IMR-90 (cell line): ENCODE data around the gene OTOG. TPM values are rescaled to one million over a fixed set of nuclear protein-coding genes. Genes with fewer than 3 reads are reported as not detected.

ENCODE experiments used
- ATAC-seq: fragments of 200-7000 bp; cut with Tn5 transposase; 2 replicates; pipeline ENCODE4 v1.9.1; 2020; ENCODE audit warnings: low read depth, mild to moderate bottlenecking, moderate library complexity
- BruUV-seq: library from RNA; stranded (reverse); fragments of 400-500 nt; replicated peaks from 2 replicates; lab custom pipeline; 2021; lab: Mats Ljungman, UMichigan
- CTCF ChIA-PET: fragments of 300-600 bp; formaldehyde crosslinking; extraction: SDS; loops from one replicate; lab custom pipeline; 2021; ENCODE audit warnings: antibody characterized with exemption; lab: Yijun Ruan, JAX
- POLR2A ChIA-PET: fragments of 300-600 bp; sonication (Branson Sonifier 250); formaldehyde crosslinking; loops from one replicate; lab custom pipeline; 2022; ENCODE audit warnings: antibody characterized with exemption; ENCODE audit not compliant: unreplicated experiment; lab: Charles Lee
- DNase-seq: peaks from one replicate; pipeline ENCODE4 v3.0.0; 2013
- H2AFZ ChIP-seq: replicated peaks from 2 replicates; pipeline ENCODE3; 2013; ENCODE audit warnings: low read length, mild to moderate bottlenecking; ENCODE audit not compliant: poor library complexity
- H2AK5ac ChIP-seq: 2 replicates; pipeline ENCODE4 v1.6.1; 2013; ENCODE audit warnings: low read depth, low read length, inconsistent platforms
- H2AK9ac ChIP-seq: replicated peaks from 2 replicates; pipeline ENCODE3; 2013; ENCODE audit warnings: mild to moderate bottlenecking, low read depth, low read length, moderate library complexity; ENCODE audit not compliant: poor library complexity
- H2BK120ac ChIP-seq: 2 replicates; pipeline ENCODE4 v1.6.1; 2013; ENCODE audit warnings: low read depth, low read length, inconsistent platforms
- H2BK15ac ChIP-seq: 3 replicates; pipeline ENCODE4 v1.6.1; 2013; ENCODE audit warnings: low read depth, low read length, inconsistent platforms
- H2BK20ac ChIP-seq: 2 replicates; pipeline ENCODE4 v1.6.1; 2013; ENCODE audit warnings: low read depth, mild to moderate bottlenecking, inconsistent platforms, low read length, moderate library complexity
- H2BK5ac ChIP-seq: 2 replicates; pipeline ENCODE4 v1.6.1; 2013; ENCODE audit warnings: mild to moderate bottlenecking, low read depth, low read length, inconsistent platforms; ENCODE audit not compliant: poor library complexity, severe bottlenecking
- H3K14ac ChIP-seq: replicated peaks from 2 replicates; pipeline ENCODE4 v1.6.1; 2013; ENCODE audit warnings: low read depth, low read length, inconsistent platforms
- H3K18ac ChIP-seq: 2 replicates; pipeline ENCODE4 v1.6.1; 2013; ENCODE audit warnings: low read depth, low read length, control low read depth
- H3K23ac ChIP-seq: 2 replicates; pipeline ENCODE4 v1.6.1; 2013; ENCODE audit warnings: low read depth, low read length, inconsistent platforms
- H3K27ac ChIP-seq: 2 replicates; pipeline ENCODE4 v1.5.1; 2013; ENCODE audit warnings: mild to moderate bottlenecking, control low read depth, low read length; ENCODE audit not compliant: insufficient read depth
- H3K27me3 ChIP-seq: 2 replicates; pipeline ENCODE4 v1.6.1; 2013; ENCODE audit warnings: low read length; ENCODE audit not compliant: control insufficient read depth, insufficient read depth
- H3K36me3 ChIP-seq: 2 replicates; pipeline ENCODE4 v1.6.1; 2013; ENCODE audit warnings: low read length, mixed read lengths; ENCODE audit not compliant: control insufficient read depth, insufficient read depth
- H3K4ac ChIP-seq: 2 replicates; pipeline ENCODE4 v1.6.1; 2013; ENCODE audit warnings: low read depth, low read length, inconsistent platforms
- H3K4me1 ChIP-seq: 2 replicates; pipeline ENCODE4 v1.6.1; 2013; ENCODE audit warnings: low read length, mixed read lengths; ENCODE audit not compliant: control insufficient read depth, insufficient read depth
- H3K4me2 ChIP-seq: 2 replicates; pipeline ENCODE4 v1.6.1; 2013; ENCODE audit warnings: low read depth, mild to moderate bottlenecking, control low read depth, low read length, moderate library complexity
- H3K4me3 ChIP-seq: 2 replicates; pipeline ENCODE4 v1.5.1; 2013; ENCODE audit warnings: low read depth, mild to moderate bottlenecking, control low read depth, low read length, moderate library complexity; ENCODE audit not compliant: insufficient read depth
- H3K56ac ChIP-seq: 2 replicates; pipeline ENCODE4 v1.6.1; 2013; ENCODE audit warnings: low read length, inconsistent platforms; ENCODE audit not compliant: insufficient read depth; ENCODE audit errors: extremely low read depth
- H3K79me1 ChIP-seq, 2 experiments: 2 replicates each; pipeline ENCODE4 v1.6.1; 2013; ENCODE audit warnings: low read length in 2 of 2, inconsistent platforms in 1 of 2, low read depth in 1 of 2
- H3K9ac ChIP-seq: 2 replicates; pipeline ENCODE4 v1.6.1; 2013; ENCODE audit warnings: low read depth, low read length, control low read depth
- H3K9me1 ChIP-seq: 2 replicates; pipeline ENCODE4 v1.6.1; 2013; ENCODE audit warnings: low read length, inconsistent platforms; ENCODE audit not compliant: insufficient read depth
- H3K9me3 ChIP-seq: 2 replicates; pipeline ENCODE4 v1.6.1; 2013; ENCODE audit warnings: low read length; ENCODE audit not compliant: control insufficient read depth, insufficient read depth
- H4K20me1 ChIP-seq: 2 replicates; pipeline ENCODE4 v1.6.1; 2013; ENCODE audit warnings: low read length, inconsistent platforms; ENCODE audit not compliant: insufficient read depth
- H4K5ac ChIP-seq: 2 replicates; pipeline ENCODE4 v1.6.1; 2013; ENCODE audit warnings: mild to moderate bottlenecking, low read depth, low read length, control low read depth
- H4K8ac ChIP-seq, 2 experiments: 2 replicates each; pipeline ENCODE4 v1.6.1; 2013; ENCODE audit warnings: low read depth in 2 of 2, low read length in 2 of 2, control low read depth in 1 of 2, inconsistent platforms in 1 of 2
- H4K91ac ChIP-seq: 2 replicates; pipeline ENCODE4 v1.6.1; 2013; ENCODE audit warnings: low read depth, low read length, inconsistent platforms; ENCODE audit not compliant: insufficient read depth
- BHLHE40 ChIP-seq: fragments of 150-350 bp; IDR thresholded peaks from 2 replicates; pipeline ENCODE4 v1.6.1; 2016; ENCODE audit warnings: mild to moderate bottlenecking, low read depth, low read length
- CHD1 ChIP-seq: IDR thresholded peaks from 2 replicates; pipeline ENCODE4 v1.6.1; 2012; ENCODE audit warnings: low read depth, low read length, improper control_type of control experiment
- FOS ChIP-seq: fragments of 150-350 bp; IDR thresholded peaks from 2 replicates; pipeline ENCODE4 v1.6.1; 2016; ENCODE audit warnings: low read depth, low read length
- MAZ ChIP-seq: IDR thresholded peaks from 2 replicates; pipeline ENCODE4 v1.6.1; 2012; ENCODE audit warnings: low read depth, mild to moderate bottlenecking, low read length, improper control_type of control experiment, moderate library complexity, borderline replicate concordance
- MXI1 ChIP-seq: IDR thresholded peaks from 2 replicates; pipeline ENCODE4 v1.6.1; 2012; ENCODE audit warnings: low read depth, mild to moderate bottlenecking, low read length, moderate library complexity, borderline replicate concordance
- NFE2L2 ChIP-seq: fragments of 150-350 bp; IDR thresholded peaks from 2 replicates; pipeline ENCODE4 v1.6.1; 2016; ENCODE audit warnings: low read depth, mild to moderate bottlenecking, low read length
- RCOR1 ChIP-seq: IDR thresholded peaks from 2 replicates; pipeline ENCODE4 v1.6.1; 2012; ENCODE audit warnings: mild to moderate bottlenecking, low read length, improper control_type of control experiment; ENCODE audit not compliant: insufficient replicate concordance
- RFX5 ChIP-seq: IDR thresholded peaks from 2 replicates; pipeline ENCODE4 v1.8.0; 2012; ENCODE audit warnings: low read depth, mild to moderate bottlenecking, low read length, moderate library complexity
- WGBS, 2 experiments: methylation state at CpG; one replicate each; pipeline versions ENCODE4 v1.1.5 to v1.1.7; 2013; ENCODE audit warnings: missing lambda C conversion rate in 2 of 2; ENCODE audit not compliant: insufficient read length in 1 of 2; ENCODE audit errors: extremely low coverage in 2 of 2; 5-methylcytosine and 5-hydroxymethylcytosine counted together
- dilution Hi-C: fragments of 300-500 bp; cut with HindIII; formaldehyde crosslinking; loops from one replicate; pipeline ENCODE4 v1.14.3; 2018; ENCODE audit warnings: low sequenced_read_pairs; ENCODE audit not compliant: unreplicated experiment
- in situ Hi-C: fragments of 300-500 bp; cut with MboI; formaldehyde crosslinking; loops from 3 replicates; pipeline ENCODE4 v1.14.3; 2019; ENCODE audit warnings: low sequenced_read_pairs, inconsistent platforms, mixed read lengths
- intact Hi-C: fragments of 100-400 bp; cut with micrococcal nuclease; formaldehyde crosslinking; loops from 2 replicates; pipeline ENCODE4 v1.10.0; 2022
- polyA plus RNA-seq, 3 experiments: library from polyadenylated mRNA; depleted of rRNA; stranded (reverse); fragments of >200 nt; gene quantifications; 2 replicates each; pipeline ENCODE4 v1.2.3, GENCODE V29; 2012; ENCODE audit warnings: low replicate concordance in 1 of 3
- total RNA-seq: library from RNA; depleted of rRNA; stranded (reverse); fragments of >200 nt; gene quantifications from 2 replicates; pipeline ENCODE4 v1.2.3, GENCODE V29; 2012
- TF ChIP-seq, protein P1 (sequence below): fragments of 150-350 bp; IDR thresholded peaks from 2 replicates; pipeline ENCODE4 v1.6.1; 2017; ENCODE audit warnings: mild to moderate bottlenecking, antibody characterized with exemption, low read length, low read depth

Gene OTOG
- total and polyA plus RNA-seq, 2 of the 4 experiments (the other 2 are of a cell fraction) = not detected

- H3K14ac ChIP-seq = no peak overlapping the region
- WGBS, 2 experiments = no CpG with 5 or more reads among the region's 20 CpGs
- DNase-seq (no peak), ATAC-seq (no peak)
- H3K4me3 ChIP-seq = no peak overlapping the region
- TF ChIP-seq BHLHE40 = no peak
- TF ChIP-seq MAZ = no peak
- no peak for TF ChIP-seq RFX5
- TF ChIP-seq NFE2L2 = no peak
- TF ChIP-seq, protein P1, sequence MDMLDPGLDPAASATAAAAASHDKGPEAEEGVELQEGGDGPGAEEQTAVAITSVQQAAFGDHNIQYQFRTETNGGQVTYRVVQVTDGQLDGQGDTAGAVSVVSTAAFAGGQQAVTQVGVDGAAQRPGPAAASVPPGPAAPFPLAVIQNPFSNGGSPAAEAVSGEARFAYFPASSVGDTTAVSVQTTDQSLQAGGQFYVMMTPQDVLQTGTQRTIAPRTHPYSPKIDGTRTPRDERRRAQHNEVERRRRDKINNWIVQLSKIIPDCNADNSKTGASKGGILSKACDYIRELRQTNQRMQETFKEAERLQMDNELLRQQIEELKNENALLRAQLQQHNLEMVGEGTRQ = no peak
- TF ChIP-seq FOS = no peak
- no peak for TF ChIP-seq CHD1
- TF ChIP-seq MXI1 = no peak
- TF ChIP-seq RCOR1 = no peak
- no peak overlapping the region for H3K4ac ChIP-seq
- no peaks in the 10 kb centered on the region for H3K9me1 ChIP-seq
- ChIA-PET POLR2A (no interaction called here), CTCF (no interaction called here)
- H3K18ac ChIP-seq = no peak overlapping the region
- H3K27me3 ChIP-seq = peaks cover 1% of the 10 kb centered on the region; the same call in 1 of the 2 replicates
- dilution Hi-C loops = no loop called here
- no peak overlapping the region for H2BK120ac ChIP-seq
- H4K20me1 ChIP-seq = no peaks in the 10 kb centered on the region
- H2AFZ ChIP-seq = no peak overlapping the region
- no peak overlapping the region for H2BK5ac ChIP-seq
- H4K5ac ChIP-seq = no peak overlapping the region
- H4K8ac ChIP-seq = no peak overlapping the region
- no peaks in the 10 kb centered on the region for H3K79me1 ChIP-seq
- intact Hi-C loops = no loop called here
- no peaks in the 10 kb centered on the region for H3K36me3 ChIP-seq
- H3K4me1 ChIP-seq = no peaks in the 10 kb centered on the region
- no peak overlapping the region for H3K4me2 ChIP-seq
- no peak overlapping the region for H3K9ac ChIP-seq
- no peaks in the 10 kb centered on the region for H3K9me3 ChIP-seq
- H2AK5ac ChIP-seq = no peak overlapping the region
- no peak overlapping the region for H3K27ac ChIP-seq
- no peak overlapping the region for H2BK20ac ChIP-seq
- no peak overlapping the region for H4K91ac ChIP-seq
- H3K23ac ChIP-seq = no peak overlapping the region
- H3K56ac ChIP-seq = no peak overlapping the region
- BruUV-seq = no TSS peak
- peak overlapping the region; percentile 42 for H2AK9ac ChIP-seq
- H2BK15ac ChIP-seq = no peak overlapping the region
- in situ Hi-C loops = no loop called here
Observed at GRCh38 chr11:17572791-17573460, 25.9 kb downstream of the OTOG start.
